ENCODE measurements around the gene NXNL1.
A peak's percentile ranks its signal among the peaks of the same experiment; 100 is the strongest.
"Not testable (repeated sequence)": the region's sequence is repeated elsewhere in the genome, so short reads cannot be mapped to it uniquely, and the experiment has no call there.

Gene NXNL1, protein sequence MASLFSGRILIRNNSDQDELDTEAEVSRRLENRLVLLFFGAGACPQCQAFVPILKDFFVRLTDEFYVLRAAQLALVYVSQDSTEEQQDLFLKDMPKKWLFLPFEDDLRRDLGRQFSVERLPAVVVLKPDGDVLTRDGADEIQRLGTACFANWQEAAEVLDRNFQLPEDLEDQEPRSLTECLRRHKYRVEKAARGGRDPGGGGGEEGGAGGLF

DNA sequence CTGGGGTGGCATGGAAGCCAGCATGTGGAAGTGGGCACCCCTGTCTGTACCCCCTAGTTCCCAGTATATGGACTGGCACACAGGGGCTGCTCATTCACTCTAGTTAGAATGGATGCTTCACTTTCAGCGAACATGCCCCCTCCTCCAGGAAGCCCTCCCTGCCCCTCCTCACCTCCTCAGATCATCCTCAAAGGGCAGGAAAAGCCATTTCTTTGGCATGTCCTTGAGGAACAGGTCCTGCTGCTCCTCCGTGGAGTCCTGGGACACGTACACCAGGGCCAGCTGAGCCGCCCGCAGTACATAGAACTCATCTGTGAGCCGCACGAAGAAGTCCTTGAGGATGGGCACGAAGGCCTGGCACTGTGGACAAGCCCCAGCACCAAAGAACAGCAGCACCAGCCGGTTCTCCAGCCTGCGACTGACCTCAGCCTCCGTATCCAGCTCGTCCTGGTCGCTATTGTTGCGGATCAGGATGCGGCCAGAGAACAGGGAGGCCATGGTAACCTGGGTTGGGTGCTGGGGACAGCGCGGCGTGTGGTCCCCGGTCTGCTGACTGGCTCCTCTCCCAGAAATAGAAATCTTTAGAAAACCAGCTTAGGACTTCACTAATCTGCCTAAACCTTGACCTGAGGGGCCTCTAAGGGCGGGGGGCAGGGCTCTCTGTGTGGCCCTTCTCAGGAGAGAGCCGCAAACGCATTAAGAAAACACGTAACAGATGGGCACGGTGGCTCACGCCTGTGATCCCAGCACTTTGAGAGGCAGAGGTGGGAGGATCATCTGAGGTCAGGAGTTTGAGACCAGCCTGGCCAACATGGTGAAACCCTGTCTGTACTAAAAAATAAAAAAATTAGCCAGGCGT is at the start of gene NXNL1:
Gene NXNL1, minus strand, starts transcription at position 555 of the 859 bp plus-strand sequence. Its CDS starts 57 bp downstream, at position 498.
- no peak for DNase-seq (ENCODE audit: low read depth)

GRCh38 chr19:17508558-17508933 is 47.8 kb upstream of the NXNL1 start:
- DNase-seq (ENCODE audit: low read depth): not testable (repeated sequence)

DNA sequence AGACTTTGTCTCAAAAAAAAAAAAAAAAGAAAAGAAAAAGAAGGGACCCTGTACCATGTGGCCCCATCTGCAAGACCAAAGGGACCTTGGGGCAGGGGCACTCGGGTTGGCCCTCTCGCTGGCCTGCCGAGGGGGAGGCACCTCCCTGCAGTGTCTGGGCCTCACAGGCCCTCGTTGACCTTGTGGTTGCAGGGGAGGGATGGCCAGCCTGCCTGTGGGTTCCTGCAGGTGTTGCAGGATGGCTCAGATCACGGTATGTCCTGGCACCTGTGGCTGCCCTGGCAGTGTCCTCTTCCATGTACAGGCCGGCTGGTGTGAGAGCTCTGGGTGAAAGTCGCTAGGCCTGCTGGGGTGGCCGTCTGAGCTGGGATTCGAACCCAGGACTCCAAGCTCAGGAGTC is 46.0 kb upstream of the NXNL1 start:
- DNase-seq (ENCODE audit: low read depth): no peak

GRCh38 chr19:17505223-17505622 is 44.5 kb upstream of the NXNL1 start:
- no peak for DNase-seq (ENCODE audit: low read depth)

GRCh38 chr19:17504456-17504855 is 43.7 kb upstream of the NXNL1 start:
- no peak for DNase-seq (ENCODE audit: low read depth)

- DNase-seq (ENCODE audit: low read depth): peak; percentile 28
Measured at GRCh38 chr19:17504030-17504429, 43.3 kb upstream of the NXNL1 start.

DNA sequence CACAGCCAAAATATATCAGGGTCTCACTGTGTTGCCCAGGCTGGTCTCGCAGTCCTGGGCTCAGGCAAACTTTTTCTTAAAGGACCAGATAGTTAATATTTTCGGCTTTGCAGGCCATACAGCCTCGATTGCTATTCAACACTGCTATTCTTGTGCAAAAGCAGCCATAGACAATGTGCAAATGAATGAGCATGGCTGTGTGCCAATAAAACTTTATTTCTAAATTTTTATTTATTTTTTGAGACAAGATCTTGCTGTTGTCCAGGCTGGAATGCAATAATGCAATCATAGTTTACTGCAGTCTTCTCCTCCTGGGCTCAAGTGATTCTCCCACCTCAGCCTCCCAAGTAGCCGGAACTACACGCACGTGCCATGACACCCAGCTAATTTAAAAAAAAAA is 42.5 kb upstream of the NXNL1 start:
- no peak for DNase-seq (ENCODE audit: low read depth)

DNA sequence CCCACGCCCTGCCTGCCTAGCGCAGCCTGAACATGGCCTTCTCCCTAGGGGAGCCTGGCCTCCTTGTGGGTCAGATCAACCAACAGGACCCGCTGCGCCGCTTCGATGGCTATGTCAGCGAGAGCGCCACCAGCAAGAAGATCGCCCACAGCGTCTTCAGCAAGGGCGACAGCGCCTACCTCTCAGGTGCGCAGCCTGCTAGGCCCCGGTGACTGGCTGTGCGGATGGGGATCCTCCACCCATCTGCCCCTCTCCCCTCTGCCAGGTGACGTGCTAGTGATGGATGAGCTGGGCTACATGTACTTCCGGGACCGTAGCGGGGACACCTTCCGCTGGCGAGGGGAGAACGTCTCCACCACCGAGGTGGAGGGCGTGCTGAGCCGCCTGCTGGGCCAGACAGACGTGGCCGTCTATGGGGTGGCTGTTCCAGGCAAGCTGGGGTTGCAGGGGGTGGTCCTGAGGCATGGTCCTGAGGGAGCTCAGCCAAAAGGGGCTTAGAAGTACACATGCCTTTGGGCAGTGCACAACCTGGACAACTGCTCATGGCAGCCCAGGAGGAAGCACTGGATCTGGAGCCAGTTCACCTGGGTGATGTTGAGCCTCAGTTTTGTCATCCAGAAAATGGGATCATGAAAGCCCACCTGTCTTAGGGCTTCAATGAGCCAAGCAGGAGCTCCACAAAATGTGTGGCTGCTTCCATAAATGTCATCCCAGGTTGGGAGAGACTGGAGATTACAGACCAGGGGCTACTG is 39.9 kb upstream of the NXNL1 start:
- DNase-seq (ENCODE audit: low read depth): no peak

DNA sequence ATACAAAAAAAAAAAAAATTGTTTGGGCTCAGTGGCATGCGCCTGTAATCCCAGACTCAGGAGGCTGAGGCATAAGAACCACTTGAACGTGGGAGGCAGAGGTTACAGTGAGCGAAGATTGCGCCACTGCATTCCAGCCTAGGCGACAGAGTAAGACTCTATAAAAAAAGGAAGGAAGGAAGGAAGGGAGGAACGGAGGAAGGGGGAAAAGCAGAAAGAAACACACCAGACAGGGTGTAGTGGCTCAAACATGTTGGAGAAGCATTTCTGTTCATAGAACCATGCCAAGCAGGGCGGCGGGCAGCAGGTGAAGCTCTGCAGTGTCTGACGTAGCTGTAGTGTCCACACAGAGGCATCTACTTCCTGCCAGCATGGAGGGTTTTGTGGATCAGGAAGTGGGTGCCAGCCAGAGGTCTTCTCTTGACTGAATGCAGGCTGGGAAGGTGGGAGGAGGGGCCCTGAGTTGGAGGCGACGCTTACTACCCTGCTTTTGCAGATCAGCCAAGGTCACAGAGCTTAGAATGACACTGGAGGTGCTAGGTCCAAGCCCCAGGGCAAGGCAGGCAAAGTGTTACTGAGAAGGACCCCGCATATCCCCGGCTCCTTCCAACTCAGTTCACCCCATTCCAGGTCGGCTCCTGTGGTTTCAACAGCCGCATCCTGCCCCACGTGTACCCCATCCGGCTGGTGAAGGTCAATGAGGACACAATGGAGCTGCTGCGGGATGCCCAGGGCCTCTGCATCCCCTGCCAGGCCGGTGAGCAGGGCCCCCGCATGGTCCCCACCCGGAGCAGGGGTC is 39.1 kb upstream of the NXNL1 start:
- peak; percentile 88 for DNase-seq (ENCODE audit: low read depth)

- DNase-seq (ENCODE audit: low read depth): not testable (repeated sequence)
Measured at GRCh38 chr19:17499025-17499424, 38.3 kb upstream of the NXNL1 start.

DNA sequence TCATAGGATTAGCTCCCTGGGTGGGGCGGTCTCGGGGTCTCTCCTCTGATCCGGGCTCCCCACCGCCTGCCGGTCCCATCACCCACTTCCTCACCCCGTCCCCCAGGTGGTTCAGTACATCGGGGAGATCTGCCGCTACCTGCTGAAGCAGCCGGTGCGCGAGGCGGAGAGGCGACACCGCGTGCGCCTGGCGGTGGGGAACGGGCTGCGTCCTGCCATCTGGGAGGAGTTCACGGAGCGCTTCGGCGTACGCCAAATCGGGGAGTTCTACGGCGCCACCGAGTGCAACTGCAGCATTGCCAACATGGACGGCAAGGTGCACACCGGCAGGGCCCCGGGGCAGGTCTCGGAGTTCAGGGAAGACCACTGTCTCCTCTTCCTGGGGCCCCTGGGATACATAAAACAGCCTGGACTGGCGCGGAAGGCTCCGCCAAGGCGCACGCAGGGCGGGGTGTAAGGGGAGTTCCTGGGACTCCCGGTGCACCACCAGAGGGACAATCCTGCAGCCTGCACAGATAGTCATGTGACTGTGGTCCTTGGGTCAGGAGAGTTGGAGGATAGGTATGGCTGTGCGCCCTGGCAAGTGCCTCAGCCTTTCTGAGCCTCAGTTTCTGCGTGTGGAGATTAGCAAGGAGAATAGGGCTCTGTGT is 36.5 kb upstream of the NXNL1 start:
- no peak for DNase-seq (ENCODE audit: low read depth)

DNA sequence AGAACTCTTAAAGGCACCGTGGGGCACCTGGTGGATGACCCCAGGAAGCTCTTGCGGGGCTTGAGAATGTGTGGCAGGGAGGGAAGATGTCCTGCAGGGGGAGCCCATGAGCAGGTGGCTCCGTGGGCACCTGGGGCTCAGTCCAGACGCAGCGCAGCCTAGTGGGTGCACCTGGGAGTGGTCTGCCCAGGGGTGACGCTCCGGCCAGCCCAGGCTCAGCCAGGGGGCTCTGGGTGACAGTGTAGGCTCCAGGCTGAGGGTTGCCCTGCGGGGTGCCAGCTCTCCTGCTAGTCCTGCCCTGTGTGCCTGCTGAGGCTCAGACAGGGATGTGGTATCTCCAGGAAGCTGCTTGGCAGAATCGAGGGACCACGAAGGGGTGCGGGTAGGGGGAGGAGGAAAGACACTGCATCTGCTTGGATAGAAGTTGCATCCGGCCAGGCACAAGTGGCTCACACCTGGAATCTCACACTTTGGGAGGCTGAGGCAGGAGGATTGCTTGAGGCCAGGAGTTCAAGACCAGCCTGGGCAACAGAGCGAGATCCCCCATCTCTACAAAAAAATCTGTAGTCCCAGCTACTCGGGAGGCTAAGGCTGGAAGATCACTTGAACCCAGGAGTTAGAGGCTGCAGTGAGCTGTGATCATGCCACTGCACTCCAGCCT is 35.7 kb upstream of the NXNL1 start:
- DNase-seq (ENCODE audit: low read depth): peak; percentile 60

DNA sequence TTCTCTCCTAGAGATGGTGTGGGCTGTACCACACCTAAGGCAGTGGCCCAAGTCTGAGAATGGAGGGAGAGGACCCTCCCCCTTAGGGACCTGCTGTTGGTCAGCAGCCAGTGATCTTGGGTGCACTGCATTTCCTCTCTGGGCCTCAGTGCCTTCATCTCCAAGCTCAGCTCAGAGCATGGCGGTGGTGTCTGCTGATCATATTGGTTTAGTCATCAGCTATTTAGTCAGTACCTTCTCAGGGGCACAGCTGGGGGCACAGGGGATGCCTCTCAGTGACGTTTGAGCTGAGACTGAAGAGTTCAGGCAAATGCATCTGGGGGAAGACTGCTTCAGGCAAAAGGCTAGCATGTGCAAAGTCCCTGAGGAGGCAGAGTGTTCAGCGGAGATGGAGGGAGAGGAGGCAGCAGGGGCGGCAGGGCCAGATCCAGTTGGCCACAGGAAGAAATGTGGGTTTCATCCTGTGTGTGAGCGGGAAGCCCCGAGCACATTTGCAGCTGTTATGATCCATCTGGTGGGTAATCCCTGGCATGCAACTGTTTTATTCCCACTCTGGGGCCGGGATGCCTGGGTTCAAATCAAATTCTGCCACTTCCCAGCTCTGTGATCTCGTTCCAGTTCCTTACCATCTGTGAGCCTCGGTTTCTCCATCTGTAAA is 35.0 kb upstream of the NXNL1 start:
- DNase-seq (ENCODE audit: low read depth): no peak

GRCh38 chr19:17491287-17491686 is 30.6 kb upstream of the NXNL1 start:
- DNase-seq (ENCODE audit: low read depth): no peak

DNA sequence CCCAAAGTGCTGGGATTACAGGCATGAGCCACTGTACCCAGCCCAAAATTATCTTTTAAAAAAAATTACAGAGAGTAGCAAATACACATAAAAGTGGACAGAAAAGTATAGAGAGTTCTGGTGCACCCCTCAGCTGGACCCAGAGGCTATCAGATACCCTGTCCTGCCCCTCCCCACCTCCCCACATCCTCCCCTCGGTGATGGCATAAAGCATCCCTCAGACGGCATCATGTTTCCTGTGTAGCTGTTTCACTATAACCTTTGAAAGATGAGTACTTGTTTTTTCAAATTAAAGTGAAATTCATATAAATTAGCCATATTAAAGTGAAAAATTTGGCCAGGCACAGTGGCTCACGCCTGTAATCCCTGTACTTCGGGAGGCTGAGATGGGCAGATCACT is 29.7 kb upstream of the NXNL1 start:
- no peak for DNase-seq (ENCODE audit: low read depth)

- no peak for DNase-seq (ENCODE audit: low read depth)
Measured at GRCh38 chr19:17489392-17490030, 28.8 kb upstream of the NXNL1 start.

DNA sequence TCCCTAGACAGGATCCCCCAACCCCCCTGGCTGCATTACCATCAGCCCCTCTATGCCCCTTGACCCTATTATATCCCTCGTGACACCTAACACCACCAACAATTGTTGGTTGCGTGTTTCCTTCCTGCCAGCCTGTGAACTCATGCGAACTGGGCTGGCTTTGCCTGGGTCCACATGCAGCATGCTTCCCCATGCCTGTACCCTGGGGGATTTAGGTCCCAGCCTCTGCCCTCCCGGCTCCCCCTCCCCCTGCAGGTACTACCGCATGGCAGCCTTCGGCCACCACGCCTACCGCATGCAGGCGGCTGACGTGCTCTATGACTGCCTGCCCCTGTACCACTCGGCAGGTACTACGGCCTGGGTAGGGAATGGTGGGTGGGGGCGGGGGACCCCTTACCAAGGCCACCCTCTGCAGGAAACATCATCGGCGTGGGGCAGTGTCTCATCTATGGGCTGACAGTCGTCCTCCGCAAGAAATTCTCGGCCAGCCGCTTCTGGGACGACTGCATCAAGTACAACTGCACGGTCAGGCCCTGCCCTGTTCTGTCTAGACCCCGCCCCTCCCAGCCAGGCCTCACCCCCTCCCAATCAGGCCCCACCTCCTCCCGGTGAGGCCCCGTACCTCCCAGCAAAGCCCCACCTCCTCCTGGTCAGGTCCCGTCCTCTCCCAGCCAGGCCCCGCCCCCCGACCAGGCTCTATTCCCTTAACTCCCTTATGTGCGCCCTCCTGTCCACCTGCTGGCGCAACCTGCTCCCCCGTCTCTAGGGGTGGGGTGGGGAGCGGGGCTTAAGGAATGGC is 28.1 kb upstream of the NXNL1 start:
- peak; percentile 33 for DNase-seq (ENCODE audit: low read depth)

DNA sequence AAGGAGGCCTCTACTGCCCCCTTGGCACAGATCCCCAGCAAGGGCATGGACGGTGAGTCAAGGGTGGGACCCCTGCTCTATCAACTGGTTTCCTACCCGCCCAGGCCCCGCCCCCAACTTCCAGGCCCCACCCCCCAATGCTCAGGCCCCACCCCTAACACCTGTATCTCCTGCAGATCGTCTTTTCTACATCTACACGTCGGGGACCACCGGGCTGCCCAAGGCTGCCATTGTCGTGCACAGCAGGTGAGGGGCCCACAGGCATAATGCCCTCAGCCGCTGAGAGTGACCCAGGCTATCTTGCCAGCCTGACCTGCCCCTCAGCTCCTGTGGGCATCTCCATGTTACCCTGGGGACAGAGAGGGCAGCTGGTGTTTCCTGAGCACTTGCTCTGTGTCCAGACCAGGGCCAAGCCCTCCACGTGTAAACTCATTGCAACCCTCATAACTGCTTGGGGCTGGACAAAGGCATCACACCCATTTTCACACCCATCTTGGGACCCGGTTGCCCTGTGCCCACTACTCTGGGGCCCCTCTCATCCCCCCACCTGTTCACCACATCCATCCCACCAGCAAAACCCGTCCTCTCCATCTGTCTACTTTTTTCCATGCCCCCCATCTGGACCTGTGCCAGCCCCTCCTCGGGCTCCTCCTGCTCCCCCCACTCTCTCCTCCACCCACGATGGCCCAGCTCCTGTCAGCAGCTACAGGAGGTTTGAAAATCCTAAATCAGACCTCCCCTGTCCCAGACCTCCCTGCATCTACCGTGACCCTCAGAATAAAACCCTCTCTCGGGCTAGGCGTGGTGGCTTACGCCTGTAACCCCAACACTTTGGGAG is 26.8 kb upstream of the NXNL1 start:
- DNase-seq (ENCODE audit: low read depth): no peak
